GM20431 (cell line): ENCODE measurements around the gene ADD2.

Source experiments
- in situ Hi-C: fragments of 300-500 bp; cut with MseI, MboI; formaldehyde crosslinking; loops from one replicate; pipeline ENCODE4 v1.15.0; 2020; ENCODE audit warnings: low sequenced_read_pairs; ENCODE audit not compliant: unreplicated experiment

The ADD2 gene

GRCh38 chr2:70619167-70619566, 148.8 kb downstream of the ADD2 start:
- in situ Hi-C loops, result no loop called here

GRCh38 chr2:70616168-70616694, 151.8 kb downstream of the ADD2 start:
- in situ Hi-C loops, result no loop called here

- in situ Hi-C loops, result no loop called here
Observed at GRCh38 chr2:70615222-70615621, 152.8 kb downstream of the ADD2 start.

GRCh38 chr2:70613521-70613920, 154.5 kb downstream of the ADD2 start:
- in situ Hi-C loops, result no loop called here

GRCh38 chr2:70612574-70612973, 155.4 kb downstream of the ADD2 start:
- in situ Hi-C loops, result no loop called here

- in situ Hi-C loops, result no loop called here
Observed at GRCh38 chr2:70608373-70608772, 159.6 kb downstream of the ADD2 start.

GRCh38 chr2:70607121-70607561, 160.9 kb downstream of the ADD2 start:
- in situ Hi-C loops, result no loop called here
